D341Med (cell line): ENCODE data around the gene PLEKHG4B.
"Not testable (repeated sequence)": the region's sequence is repeated elsewhere in the genome, so short reads cannot be mapped to it uniquely, and the experiment has no call there.

Source experiments
- DNase-seq: peaks from one replicate; pipeline ENCODE4 v3.0.0; 2012; ENCODE audit warnings: low spot score

PLEKHG4B gene

GRCh38 chr5:93221-93980 is 1.4 kb downstream of the PLEKHG4B start:
- no peak for DNase-seq

- DNase-seq = no peak
Measured at GRCh38 chr5:94113-94892, 2.3 kb downstream of the PLEKHG4B start.

DNA sequence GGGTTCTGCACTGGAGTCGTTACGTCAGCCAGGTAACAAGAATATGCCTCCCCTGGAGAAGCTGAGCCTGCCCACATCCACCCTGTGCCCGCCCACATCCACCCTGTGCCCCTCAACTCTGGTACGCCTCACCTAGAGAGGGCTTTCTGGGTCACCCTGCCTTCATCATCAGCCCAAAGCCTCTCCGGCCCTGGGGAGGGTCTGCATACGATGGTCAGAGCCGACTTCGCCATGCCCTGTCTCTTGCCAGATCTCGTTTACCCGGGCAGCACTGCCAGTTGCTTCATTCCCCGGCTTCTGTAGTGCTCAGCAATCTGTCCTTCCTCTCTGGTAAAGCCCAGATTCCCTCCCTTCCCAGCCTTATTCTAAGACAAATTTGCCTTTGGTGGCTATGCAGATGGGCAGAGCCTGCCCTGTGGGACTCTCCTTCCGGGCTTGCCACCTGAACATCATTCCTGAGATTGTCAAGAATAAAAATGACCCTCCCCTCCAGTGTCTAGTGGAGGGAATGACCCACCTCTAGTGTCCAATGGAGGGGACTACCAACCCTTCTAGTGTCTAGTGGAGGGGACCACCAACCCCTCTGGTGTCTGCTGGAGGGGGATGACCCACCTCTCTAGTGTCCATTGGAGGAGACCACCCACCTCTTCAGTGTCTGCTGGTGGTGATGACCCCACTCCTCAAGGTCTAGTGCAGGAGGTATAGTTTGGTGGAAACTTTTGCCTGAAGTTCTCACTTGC is 3.4 kb downstream of the PLEKHG4B start:
- DNase-seq = no peak

DNA sequence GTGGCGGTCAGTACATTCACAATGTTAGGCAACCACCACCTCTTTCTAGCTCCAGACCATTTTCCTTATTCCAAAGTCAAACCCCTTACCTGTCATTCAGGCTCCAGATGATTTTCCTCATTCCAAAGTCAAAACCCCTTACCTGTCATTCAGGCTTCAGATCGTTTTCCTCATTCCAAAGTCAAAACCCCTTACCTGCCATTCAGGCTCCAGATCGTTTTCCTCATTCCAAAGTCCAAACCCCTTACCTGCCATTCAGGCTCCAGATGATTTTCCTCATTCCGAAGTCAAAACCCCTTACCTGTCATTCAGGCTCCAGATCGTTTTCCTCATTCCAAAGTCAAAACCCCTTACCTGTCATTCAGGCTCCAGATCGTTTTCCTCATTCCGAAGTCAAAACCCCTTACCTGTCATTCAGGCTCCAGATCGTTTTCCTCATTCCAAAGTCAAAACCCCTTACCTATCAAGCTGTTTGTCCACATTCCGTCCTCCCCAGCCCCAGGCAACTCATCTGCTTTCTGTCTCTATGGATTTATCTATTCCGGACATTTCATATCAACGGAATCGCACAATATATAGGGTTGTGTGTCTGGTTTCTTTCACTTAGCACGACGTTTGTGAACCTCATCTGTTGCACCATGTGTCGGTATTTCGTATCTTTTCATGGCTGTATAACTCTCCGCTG is 5.2 kb downstream of the PLEKHG4B start:
- no peak for DNase-seq

GRCh38 chr5:99815-100214 is 7.8 kb downstream of the PLEKHG4B start:
- DNase-seq = no peak

- DNase-seq = no peak
Measured at GRCh38 chr5:102411-103043, 10.6 kb downstream of the PLEKHG4B start.

DNA sequence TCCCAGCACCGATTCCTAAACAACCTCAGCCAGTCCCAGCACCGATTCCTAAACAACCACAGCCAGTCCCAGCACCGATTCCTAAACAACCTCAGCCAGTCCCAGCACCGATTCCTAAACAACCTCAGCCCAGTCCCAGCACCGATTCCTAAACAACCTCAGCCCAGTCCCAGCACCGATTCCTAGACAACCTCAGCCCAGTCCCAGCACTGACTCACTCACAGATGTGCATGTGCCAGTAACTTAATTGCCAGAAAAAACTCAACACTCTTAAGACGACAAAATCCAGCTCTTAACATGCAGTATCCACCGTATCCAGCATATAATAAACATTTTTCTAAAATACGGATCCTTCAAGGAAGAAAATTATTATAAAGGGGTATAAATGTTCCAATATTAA is 12.1 kb downstream of the PLEKHG4B start:
- DNase-seq = not testable (repeated sequence)

DNA sequence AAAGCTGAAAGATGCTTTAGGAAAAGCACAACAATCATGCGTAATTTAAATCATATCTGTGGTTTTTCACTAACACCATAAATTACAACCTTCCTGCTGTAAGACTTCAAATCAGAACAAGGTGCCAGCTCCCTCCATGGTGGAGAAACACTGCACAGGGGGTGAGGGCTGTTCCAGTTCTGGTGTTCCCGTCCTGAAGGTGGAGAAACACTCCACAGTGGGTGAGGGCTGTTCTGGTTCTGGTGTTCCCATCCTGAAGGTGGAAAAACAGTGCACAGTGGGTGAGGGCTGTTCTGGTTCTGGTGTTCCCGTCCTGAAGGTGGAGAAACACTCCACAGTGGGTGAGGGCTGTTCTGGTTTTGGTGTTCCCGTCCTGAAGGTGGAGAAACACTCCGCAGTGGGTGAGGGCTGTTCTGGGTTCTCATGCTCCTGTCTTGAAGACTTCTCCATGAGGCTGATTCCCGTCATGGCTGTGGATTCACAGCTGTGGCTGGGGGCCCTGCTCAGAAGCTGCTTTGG is 12.9 kb downstream of the PLEKHG4B start:
- no peak for DNase-seq

DNA sequence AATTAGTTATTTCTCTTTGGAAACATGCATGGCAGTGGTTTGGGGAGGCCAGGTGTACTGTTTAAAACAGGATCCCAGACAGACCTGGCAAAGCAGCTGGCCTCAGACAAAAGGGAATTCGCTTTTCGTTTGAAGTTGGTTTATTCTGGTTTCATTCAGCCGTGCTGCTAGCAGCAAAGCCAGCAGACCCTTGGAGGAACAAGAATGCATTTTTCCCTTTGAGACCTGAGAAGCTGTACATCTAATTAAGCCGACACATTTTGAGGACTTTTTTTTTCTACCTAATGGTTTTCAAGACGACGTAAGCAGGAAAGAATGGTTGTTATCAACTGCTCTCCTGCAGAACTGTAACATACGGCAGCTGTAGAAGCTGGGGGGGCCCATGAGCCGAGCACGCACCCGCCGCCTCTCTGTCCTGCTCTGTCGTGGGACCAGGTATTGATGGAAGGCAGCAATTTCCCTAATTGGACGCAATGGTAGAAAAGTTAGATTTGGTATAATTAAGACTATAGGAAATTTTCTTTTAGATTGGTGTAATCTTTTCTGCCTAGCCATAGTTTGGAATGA is 13.6 kb downstream of the PLEKHG4B start:
- DNase-seq = no peak

DNA sequence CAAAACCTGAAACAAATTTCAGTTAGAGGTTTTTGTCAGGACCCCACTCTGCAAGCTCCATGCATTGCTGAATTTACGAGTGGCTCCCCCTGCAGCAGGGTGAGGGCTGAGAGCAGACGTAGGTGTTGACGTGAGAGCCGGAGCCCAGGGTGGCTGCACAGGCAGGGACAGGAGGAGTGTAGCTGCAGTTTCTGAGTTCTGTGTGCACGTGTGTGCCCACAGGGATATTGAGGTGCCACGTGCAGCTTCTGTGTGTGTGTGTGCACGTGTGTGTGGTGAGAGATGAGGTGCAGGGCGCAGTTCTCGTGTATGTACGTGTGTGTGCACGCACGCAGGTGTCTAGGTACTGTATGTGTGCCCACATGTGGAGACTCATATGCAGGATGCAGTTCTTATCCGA is 14.6 kb downstream of the PLEKHG4B start:
- no peak for DNase-seq

DNA sequence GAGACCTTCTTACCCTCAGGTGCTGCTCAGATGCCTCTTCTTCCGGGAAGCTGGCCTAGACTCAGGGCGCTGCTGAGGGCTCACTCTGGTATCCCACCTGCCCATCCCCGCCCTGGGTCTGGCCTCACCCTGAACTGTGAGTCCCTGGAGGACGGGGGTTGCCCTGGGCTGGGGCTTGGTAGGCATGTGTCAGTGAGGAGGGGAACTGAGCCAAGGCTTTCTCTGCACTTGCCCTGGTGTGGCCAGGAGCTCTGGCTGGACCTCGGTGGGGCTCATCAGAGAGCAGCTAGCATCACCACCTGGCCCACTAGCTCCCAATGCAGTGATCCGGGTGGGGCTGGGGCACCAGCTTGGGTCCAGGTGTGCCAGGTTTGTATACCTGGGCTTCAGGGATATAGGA is 15.6 kb downstream of the PLEKHG4B start:
- no peak for DNase-seq

- DNase-seq = no peak
Measured at GRCh38 chr5:109826-110225, 17.9 kb downstream of the PLEKHG4B start.

DNA sequence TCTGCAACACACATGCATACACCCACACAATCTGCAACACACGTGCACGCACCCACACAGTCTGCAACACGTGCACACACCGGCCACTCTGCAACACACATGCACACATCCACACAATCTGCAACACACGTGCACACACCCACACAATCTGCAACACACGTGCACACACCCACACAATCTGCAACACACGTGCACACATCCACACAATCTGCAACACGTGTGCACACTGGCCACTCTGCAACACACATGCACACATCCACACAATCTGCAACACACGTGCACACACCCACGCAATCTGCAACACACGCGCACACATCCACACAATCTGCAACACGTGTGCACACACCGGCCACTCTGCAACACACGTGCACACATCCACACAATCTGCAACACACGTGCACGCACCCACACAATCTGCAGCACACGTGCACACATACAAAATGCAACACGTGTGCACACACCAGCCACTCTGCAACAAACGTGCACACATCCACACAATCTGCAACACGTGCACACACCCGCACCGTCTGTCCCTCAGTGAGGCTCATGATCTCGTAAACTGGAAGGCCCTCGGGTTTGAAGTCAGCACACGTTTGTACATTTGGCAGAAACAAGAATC is 18.4 kb downstream of the PLEKHG4B start:
- no peak for DNase-seq

GRCh38 chr5:111171-111570 is 19.2 kb downstream of the PLEKHG4B start:
- DNase-seq = no peak

DNA sequence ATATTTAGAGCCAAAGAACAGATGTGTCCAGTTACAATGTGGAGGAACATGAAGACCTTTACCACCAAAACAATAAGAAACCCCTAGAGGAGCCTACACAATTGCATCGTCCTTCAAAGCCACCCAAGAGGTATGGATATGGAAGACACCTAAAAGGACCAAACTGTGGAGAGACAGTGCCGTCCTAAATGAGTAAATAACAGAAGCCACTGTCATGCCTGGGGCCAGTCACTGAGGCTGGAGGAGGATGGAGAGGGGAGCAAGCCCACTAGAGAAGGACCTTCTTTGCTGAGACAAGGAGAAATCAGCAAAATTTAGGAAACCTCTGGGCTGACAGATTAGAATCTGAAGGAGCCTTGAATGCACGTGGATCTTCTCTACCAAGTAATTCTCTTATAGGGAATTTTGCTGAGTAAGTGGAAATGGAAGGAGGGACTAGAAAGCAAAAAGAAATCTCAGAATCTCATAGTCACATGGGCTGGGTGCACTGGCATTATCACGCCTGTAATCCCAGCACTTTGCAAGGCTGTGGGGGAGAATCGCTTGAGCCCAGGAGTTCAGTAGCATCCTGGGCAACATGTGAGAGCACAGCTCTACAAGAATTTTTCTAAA is 27.6 kb downstream of the PLEKHG4B start:
- DNase-seq = no peak

DNA sequence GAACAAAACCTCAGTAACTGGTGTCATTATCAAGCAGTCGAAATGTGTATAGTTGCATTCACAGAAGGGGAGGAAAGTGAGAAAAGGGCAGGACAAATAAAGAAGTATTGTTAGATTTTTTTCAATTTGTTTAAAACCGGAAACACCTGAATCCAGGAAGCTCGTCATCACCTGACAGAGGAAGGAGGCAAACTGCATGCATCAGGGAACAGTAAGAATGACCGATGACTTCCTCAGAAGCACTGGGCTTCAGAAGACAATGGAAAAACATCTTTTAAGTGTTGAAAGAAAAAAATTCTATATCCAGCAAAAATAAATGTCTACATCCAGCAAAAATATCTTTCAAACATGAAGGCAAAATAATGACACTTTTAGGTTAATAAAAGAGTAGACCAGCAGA is 29.5 kb downstream of the PLEKHG4B start:
- DNase-seq = no peak

- DNase-seq = no peak
Measured at GRCh38 chr5:125815-126214, 33.8 kb downstream of the PLEKHG4B start.

- no peak for DNase-seq
Measured at GRCh38 chr5:126806-127205, 34.8 kb downstream of the PLEKHG4B start.

DNA sequence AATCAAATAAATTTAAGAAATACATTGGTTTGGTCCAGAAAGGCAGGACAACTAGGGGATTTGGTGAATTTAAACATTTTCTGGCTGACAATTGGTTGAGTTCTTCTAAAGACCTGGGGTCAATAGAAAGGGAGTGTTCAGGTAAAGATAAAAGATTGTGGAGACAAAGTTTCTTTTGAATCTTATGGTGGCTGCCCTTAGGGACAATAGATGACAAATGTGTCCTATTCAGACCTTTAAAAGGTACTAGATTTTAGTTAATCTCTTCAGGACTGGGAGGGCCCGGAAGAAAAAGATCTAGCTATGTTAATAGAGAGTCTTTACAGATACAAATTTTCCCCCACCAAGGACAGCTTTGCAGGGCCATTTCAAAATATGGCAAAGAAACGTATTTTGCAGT is 35.9 kb downstream of the PLEKHG4B start:
- DNase-seq = no peak

DNA sequence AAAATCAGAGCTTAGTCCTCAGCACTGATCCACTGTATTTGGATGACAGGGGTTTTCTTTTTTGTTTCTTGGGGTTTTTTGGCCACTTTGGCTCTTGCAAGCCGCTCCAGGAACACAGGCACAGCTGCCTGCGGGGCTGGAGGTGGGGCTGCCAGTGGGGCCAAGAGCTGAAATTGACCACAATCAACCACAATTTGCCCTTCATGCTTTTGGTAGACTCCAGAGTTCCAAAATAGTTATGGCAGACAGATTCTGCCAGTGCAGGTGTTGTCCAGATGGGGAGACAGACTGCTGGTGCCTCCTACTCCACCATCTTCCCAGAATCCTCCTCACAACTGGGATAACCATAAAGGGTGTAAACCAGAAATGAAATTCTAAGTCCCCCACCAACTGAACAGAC is 36.5 kb downstream of the PLEKHG4B start:
- no peak for DNase-seq
